ENCODE results near the gene COPZ1.
"Not testable (repeated sequence)": the region's sequence is repeated elsewhere in the genome, so short reads cannot be mapped to it uniquely, and the experiment has no call there.

COPZ1 gene, protein sequence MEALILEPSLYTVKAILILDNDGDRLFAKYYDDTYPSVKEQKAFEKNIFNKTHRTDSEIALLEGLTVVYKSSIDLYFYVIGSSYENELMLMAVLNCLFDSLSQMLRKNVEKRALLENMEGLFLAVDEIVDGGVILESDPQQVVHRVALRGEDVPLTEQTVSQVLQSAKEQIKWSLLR

DNA sequence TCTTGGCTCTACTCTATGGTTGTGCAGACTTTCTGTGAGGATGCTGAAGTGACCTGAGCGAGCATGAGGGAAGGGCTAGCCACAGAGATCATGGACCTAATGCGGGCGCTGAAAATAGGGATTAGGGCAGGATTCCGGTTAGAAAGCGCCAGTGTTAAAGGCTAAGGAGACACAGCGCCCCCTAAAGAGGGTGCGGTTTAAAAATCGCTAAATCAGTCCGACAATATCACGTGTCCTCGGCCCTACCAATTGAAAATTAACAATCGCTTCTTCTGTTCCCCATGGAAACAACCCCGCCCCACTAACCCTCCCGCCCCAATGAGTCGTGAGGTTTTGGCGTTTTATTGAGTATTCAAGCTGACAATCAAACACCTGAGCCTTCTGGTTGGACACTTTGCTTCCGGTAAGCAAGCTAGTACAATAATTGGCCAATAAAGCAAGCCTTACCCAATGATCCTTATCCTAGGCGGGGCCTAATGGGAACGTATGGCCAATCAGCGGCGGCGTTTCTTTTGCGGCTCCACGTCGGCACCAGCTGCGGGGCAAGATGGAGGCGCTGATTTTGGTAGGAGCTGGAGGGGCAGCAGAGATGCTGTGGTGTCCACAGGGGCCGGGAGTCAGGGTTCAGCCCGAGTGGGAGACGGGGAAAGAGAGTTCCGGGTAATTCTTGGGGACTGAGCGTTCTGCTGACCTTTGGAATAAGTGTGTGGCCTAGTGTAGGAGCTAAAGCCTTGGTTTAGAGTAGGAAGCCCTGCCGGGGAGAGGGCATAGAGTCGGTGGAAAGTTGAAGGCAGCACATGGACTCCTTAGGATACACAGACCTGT lies at the start of gene COPZ1:
Gene COPZ1, plus strand, starts transcription at position 515 of the 825 bp plus-strand sequence. Its CDS starts 33 bp downstream, at position 548.
- peak; percentile 90 for DNase-seq (ENCODE audit: low read depth)

DNA sequence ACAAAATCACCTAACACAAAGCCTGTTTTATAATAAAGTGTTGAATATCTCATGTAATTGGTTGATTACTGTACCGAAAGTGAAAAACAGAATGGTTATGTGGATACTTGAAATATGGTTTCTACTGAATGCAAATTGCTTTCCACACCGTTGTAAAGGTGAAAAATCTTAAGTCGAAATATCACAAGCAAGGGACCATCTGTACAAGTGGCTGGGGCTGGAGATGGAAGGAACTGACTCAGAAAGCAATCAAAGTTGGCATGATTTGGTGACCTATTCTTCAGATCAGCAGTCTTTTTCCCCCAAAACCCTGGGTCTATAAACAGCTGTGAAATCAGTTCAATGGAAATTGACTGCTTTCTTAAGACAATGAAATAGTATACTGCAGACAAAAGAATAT lies 48.6 kb upstream of the COPZ1 start:
- DNase-seq (ENCODE audit: low read depth) = no peak

DNA sequence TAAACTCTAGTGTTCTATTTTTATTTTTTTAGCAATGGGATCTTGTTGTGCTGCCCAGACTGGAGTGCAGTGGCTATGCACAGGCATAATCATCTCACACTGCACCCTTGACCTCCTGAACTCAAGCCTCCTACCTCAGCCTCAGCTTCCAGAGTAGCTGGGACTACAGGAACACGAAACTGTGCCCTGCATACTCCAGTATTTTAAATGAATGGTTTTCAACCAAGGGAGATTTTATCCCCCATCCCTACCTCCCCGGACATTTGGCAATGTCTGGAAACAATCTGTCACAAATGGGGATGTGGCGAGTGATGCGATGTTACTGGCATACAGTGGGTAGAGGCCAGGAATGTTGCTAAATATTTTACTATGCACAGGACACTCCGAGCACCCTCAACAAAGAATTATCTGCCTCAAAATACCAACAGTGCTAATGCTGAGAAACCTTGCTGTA lies 47.1 kb upstream of the COPZ1 start:
- no peak for DNase-seq (ENCODE audit: low read depth)

DNA sequence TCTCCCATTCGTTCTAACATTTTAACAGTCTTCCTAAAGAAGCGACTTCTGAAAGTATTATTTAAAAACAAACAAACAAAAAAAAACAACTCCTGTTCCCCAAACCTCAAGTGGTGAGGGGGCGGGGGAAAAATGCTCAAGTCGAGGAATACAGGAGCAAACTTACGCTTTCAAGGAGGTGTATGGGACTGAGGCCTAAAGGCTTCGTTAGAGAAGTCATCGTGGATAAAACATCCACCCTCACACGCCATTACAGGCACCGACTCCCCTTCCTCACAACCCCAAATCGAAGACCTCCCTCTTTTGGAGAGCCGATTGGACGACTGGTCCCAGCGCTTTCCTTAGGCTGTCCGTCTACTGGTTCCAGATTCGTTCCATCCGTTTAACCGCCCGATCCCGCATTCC lies 45.7 kb upstream of the COPZ1 start:
- no peak for DNase-seq (ENCODE audit: low read depth)

DNA sequence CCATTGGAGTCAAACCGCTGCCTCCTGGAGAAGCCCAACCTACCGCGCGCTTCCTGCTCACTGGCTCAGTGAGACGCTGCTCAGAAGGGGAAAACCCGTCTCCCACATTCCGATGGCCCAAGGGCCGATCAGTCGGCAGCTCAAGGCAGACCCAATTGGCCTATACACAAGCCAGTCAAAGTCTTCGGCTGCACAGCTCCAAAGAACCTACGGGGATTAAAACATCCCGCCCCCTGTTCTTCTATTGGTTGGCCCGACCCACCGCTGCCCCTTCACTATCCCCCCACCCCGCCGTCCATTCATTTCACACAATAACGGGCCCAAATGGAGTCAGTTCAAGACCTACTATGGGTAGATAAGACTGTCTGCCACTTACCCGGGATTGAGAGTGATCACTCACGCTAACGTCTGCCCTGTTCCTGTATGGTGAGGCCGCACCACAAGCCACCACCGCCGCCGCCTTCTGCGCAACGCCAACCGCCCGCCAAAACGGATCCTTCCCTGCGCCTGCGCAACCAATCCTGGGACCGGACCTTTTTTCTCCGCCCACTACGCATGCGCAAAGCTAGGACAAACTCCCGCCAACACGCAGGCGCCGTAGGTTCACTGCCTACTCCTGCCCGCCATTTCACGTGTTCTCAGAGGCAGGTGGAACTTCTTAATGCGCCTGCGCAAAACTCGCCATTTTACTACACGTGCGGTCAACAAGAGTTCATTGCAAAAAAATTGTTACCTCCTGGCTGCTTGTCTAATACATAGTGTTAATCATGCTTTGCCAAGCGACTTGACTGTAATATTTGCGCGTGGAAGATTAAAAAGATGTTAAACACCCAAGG lies 45.1 kb upstream of the COPZ1 start, which contains the start of gene CBX5:
Gene CBX5, minus strand, starts transcription at position 491 of the 836 bp plus-strand sequence. CDS start 22,472 bp downstream, outside the sequence.
- DNase-seq (ENCODE audit: low read depth) = peak; percentile 99

DNA sequence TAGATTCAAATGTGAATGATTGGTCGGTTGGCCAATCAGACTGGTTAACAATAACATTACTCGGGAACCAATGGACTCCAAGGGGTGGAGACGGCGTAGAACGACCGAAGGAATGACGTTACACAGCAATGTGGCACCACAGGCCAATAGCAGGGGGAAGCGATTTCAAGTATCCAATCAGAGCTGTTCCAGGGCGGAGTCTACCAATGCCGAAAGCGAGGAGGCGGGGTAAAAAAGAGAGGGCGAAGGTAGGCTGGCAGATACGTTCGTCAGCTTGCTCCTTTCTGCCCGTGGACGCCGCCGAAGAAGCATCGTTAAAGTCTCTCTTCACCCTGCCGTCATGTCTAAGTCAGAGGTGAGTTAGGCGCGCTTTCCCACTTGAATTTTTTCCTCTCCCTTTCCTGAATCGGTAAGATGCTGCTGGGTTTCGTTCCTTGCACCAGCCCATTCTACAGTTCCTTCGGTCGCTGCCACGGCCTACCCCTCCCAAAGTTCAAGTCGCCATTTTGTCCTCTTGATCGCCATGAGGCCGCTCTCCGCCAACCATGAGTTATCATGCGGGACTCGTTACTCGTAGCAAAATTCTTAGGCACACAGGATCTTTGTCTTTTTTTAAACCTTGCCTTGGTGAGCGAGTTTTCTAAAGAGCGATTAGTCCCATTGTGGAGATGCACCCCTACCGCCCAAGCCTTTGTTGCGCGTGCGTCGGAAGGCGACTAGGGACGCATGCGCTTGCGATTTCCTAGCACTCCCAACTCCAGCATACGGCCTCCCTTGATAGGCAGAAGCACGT lies 44.3 kb upstream of the COPZ1 start, which contains the start of gene HNRNPA1:
Gene HNRNPA1, plus strand, starts transcription at position 259 of the 793 bp plus-strand sequence. Its CDS starts 82 bp downstream, at position 341.
- DNase-seq (ENCODE audit: low read depth) = peak; percentile 94

DNA sequence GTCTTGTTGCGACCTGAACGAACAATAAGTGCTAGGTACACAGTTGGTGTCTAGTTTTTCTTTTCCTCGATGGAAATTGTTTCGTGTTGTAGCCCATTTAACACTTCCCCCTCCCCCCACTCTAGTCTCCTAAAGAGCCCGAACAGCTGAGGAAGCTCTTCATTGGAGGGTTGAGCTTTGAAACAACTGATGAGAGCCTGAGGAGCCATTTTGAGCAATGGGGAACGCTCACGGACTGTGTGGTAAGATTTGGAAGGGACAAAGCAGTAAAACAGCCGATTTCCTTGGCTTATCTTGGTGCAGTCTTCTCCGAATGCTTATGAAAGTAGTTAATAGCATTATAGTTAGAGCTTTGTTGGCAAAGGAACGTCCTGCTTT lies 43.7 kb upstream of the COPZ1 start:
- DNase-seq (ENCODE audit: low read depth) = not testable (repeated sequence)

DNA sequence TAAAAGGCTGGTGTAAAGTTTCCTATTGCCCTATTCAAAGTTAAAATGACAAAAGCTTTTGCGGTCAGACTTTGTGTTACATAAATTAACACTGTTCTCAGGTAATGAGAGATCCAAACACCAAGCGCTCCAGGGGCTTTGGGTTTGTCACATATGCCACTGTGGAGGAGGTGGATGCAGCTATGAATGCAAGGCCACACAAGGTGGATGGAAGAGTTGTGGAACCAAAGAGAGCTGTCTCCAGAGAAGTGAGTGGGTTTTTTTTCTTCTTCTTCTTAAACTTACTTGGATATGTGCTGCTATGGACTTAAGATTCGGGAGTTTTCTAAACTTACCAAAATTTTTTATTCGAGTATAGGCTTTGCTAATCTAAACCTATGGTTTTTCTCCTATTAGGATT lies 43.2 kb upstream of the COPZ1 start:
- not testable (repeated sequence) for DNase-seq (ENCODE audit: low read depth)

DNA sequence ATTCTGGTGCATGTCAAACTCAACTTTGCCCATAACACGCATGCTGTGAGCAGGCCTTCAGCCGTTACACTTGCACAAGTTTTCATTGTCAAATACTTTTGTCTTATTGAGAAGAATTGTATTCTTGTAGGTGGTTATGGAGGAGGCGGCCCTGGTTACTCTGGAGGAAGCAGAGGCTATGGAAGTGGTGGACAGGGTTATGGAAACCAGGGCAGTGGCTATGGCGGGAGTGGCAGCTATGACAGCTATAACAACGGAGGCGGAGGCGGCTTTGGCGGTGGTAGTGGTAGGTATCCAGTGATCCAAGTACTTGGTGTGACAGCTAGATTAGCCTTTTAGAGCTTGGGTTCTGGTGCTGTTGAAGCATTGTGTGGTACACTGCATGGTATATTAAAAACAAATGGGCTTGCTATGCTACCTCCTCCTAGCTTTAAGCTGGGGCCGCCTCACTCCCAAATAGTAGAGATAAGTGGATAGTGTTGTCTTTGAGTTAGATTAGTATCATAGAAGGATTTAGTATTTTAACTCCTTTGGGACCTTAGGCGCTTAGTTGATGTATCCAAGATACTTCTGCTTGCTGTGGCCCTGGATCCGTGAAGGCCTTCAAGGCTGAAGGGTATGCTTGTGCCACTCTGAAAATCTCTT lies 41.9 kb upstream of the COPZ1 start:
- DNase-seq (ENCODE audit: low read depth) = no peak

DNA sequence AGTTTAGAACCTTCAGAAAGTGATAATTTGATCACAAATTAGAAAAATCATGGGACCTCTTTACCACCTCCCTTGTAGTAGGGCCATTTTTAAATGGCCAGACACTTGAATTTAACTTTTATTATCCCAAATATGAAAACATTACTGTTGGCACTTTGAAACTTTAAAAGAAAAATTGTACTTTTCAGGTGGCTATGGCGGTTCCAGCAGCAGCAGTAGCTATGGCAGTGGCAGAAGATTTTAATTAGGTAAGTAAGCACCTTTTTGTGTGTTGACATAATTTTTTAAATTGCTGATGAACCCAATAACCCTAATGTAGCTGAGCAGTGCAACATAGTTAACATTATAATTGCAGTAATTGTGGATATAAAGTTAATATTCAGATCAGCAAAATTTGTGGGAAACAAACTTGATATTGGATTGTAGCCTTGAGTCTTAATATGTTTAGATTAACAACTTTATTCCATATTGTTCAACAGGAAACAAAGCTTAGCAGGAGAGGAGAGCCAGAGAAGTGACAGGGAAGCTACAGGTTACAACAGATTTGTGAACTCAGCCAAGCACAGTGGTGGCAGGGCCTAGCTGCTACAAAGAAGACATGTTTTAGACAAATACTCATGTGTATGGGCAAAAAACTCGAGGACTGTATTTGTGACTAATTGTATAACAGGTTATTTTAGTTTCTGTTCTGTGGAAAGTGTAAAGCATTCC lies 40.7 kb upstream of the COPZ1 start:
- DNase-seq (ENCODE audit: low read depth) = not testable (repeated sequence)

DNA sequence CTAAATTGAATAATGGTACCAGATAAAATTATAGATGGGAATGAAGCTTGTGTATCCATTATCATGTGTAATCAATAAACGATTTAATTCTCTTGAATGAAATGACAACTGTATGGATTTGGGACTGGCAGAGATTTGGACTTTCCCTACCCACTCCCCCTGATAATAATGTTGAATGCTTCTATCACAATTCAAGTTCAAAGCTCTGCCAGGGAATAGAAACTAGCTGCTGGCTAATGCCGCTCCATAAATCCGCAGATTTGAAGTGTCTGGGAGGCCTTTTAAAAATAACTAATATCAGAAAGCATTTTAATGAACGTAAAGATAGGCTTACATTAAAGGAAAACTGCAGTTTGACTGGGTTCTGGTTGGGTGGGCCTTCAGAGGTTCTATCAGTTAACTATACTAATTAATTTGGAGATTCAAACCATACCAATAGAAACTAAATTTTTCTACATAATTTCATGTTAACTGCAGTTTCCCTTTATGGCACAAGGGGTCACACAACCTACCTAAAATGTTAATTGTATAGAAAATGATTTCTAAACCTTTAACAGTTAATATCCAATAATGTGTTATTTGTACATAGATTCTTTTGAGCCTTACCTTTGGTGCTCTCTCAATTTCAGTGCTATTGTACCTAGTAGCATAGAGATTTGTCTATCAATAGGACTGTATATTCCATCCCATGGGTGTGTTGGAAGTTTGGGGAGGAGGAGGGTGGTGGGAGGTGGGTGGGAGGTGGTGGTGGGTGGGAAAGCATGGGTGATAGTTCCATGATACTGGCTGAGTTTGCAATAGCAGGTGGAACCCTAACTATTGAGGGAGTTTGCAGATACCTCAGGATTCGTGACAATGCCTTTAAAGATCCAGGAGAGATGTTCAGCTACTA lies 39.5 kb upstream of the COPZ1 start:
- DNase-seq (ENCODE audit: low read depth) = no peak

DNA sequence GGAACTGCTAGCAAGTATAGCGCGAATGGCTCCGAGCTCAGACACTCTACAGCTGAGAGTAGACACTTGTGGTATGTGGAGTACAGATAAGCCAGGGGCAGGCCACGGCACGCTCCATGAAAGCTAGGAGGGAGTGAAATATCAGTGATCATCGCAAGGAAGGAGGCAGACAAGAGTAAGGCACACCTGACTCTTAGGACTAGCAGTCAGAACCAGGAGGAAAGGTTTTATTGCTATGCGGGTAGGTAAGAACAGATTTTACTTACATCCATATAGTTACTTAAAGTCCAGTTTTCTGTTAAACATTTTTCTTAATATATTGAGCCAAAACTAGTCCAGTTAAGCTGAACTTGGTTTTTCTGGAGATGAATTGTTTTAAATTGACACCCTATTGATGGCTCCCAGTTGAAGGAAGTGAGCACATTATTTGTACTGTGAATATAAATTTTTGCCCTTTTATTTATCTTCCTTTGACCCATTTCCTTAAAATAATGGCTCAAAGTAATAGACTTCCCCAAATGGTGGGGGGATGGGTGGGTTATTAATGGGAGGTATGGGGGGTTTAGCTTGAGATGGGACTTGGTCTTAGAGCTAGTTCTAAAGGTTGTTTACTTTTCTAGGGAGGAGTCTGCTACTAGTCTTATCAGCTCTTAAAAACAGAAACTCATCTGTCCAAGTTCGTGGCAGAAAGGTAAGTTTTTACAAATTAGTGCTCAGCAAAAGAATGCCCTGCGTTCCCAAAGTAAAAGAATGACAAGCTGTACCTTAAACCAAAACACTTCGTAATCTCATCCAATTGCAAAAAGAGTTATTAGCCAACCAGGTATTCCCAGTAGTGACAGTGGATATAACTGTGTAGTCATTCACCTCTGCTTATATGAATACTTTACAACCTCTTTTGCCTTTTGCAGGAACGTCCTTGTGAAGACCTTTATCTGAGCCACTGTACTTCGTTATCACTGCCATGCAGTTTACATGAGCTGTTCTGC lies 38.6 kb upstream of the COPZ1 start:
- no peak for DNase-seq (ENCODE audit: low read depth)

DNA sequence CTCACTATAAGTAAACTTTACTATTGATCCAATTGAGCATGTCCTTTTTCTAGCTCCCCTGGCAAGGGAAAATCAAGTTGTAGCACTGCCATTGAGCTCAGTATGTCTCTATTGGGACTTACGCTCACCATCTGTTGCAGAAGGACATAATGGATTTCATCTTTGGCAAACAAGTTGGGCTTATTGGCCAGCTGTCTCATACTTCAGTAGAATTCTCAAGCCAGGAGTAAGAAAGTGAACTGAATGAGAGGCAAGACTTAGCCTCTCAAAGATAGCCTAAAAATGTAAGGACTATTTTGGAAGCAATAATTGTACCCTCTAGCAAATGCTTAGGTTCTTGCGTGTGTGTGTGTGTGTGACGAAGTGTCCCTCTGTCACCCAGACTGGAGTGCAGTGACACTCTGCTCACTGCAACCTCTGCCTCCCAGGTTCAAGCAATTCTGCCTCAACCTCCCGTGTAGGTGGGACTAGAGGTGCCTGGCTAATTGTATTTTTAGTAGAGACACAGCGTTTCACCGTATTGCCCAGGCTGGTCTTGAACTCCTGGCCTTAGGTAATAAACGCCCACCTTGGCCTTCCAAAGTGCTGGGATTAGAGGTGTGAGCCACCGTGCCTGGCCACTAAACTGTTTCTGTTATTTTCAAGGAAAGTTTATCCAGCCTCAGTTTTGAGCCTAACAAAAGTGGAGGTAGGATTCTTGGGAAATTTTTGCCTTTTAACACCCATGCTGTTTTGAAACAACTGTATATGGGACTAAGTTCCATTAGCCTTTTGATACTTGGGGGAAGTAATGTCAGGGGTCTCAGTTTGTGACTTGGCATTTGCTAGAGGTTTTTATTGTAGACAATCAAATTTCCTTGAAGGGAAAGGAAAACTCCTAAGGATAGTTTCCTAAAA lies 37.4 kb upstream of the COPZ1 start:
- DNase-seq (ENCODE audit: low read depth) = no peak

DNA sequence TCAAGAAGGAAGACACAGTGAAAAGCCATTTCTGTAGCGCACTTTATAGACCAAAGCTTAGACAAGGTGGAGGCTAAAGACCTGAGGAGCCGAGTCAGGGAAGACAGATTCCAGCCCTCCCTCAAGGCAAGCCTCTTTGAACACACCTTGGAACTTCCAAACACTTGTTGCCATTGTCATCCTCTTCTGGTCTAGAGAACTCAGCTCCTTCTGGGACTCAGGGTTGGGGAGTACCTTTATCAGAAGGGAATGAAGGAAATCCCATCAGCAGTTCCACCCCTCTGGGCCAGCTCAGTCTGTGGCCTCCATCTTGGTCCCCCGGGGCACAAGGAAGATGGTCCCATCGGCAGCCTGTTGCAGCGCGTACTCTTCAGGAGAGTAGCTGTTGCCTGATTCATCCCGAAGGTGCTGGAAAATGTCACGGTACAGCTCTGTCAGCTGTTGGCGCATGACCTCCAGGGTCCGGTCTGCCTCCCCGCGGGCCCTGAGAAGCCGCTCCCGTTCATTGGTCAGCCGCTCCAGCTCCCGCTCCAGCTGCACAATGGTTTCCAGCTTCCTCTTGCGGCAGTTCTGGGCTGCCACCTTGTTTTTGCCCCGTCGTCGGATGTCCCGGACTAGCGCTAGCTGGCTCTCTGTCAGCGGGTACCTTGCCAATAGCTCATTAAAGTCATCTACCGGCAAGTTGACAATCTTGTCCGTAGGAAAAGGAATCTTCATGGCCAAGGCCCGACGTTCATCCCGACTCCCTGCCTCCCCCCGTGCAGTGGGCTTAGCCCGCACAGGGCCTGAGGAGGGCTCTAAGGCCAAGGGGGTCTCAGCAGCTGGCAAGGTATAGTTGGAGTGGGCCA lies 32.6 kb upstream of the COPZ1 start:
- DNase-seq (ENCODE audit: low read depth) = no peak

DNA sequence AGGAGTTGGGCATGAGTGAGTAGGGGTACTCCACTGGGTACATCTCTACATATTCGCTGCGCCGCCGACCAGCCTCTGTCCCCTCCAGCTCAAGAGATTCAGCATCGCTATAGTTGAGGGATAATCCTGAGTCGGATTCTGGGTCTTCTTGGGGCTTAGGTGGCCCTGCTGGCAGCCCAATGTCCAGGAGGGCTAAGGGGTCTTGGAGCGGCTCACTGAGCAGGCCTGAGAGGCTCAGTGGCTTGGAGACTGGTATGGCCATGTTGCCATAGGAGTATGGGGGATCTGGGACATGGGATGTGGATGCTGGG lies 32.0 kb upstream of the COPZ1 start:
- no peak for DNase-seq (ENCODE audit: low read depth)

Data from T-helper 22 cell (primary cell).